SU-DHL-6 (cell line): Measurements from ENCODE around the gene TTC3.

ENCODE experiments used
- H2AFZ ChIP-seq: fragments of 200-600 bp; sonication (generic); 2 replicates; pipeline ENCODE4 v1.6.1; 2014; ENCODE audit warnings: low read depth, mild to moderate bottlenecking, moderate library complexity, mixed read lengths, antibody characterized with exemption, low read length; ENCODE audit not compliant: severe bottlenecking
- H3F3A ChIP-seq: fragments of 200-600 bp; shearing (Covaris generic); 2 replicates; pipeline ENCODE4 v1.6.0; 2016; ENCODE audit warnings: antibody characterized with exemption, mild to moderate bottlenecking; ENCODE audit not compliant: insufficient read depth
- H3K27ac ChIP-seq: fragments of 200-600 bp; sonication (generic); 2 replicates; pipeline ENCODE4 v1.5.1; 2016; ENCODE audit warnings: low read depth, mild to moderate bottlenecking, low read length, moderate library complexity, mixed read lengths
- H3K27me3 ChIP-seq: fragments of 200-600 bp; sonication (generic), shearing (Covaris generic); 2 replicates; pipeline ENCODE4 v1.6.0; 2014; ENCODE audit warnings: mild to moderate bottlenecking, low read length
- H3K36me3 ChIP-seq: fragments of 200-600 bp; sonication (generic); 2 replicates; pipeline ENCODE4 v1.6.1; 2014; ENCODE audit warnings: mild to moderate bottlenecking, low read length, mixed read lengths
- H3K4me2 ChIP-seq: fragments of 300-600, 200-600 bp; shearing (Covaris generic), sonication (generic); 2 replicates; pipeline ENCODE4 v1.6.0; 2014; ENCODE audit warnings: low read length, low read depth, mild to moderate bottlenecking; ENCODE audit not compliant: poor library complexity, severe bottlenecking
- H3K4me3 ChIP-seq: fragments of 200-600 bp; sonication (generic); 2 replicates; pipeline ENCODE4 v1.5.1; 2014; ENCODE audit warnings: antibody characterized with exemption, low read length, mild to moderate bottlenecking, mixed read lengths; ENCODE audit not compliant: insufficient read depth, poor library complexity, severe bottlenecking
- H3K79me2 ChIP-seq: fragments of 200-600 bp; sonication (generic); 2 replicates; pipeline ENCODE4 v1.6.1; 2014; ENCODE audit warnings: mild to moderate bottlenecking, low read length, moderate library complexity; ENCODE audit not compliant: insufficient read depth
- H3K9ac ChIP-seq: fragments of 200-600 bp; sonication (generic); 2 replicates; pipeline ENCODE4 v1.7.0; 2014; ENCODE audit warnings: mild to moderate bottlenecking, low read length
- H3K9me2 ChIP-seq: fragments of 200-600 bp; sonication (generic); replicated peaks from 2 replicates; pipeline ENCODE4 v1.6.1; 2014; ENCODE audit warnings: low read length; ENCODE audit not compliant: insufficient read depth
- H3K9me3 ChIP-seq: fragments of 200-600 bp; sonication (generic); 2 replicates; pipeline ENCODE4 v1.6.1; 2014; ENCODE audit warnings: low read length, mixed read lengths; ENCODE audit not compliant: insufficient read depth
- H4K20me1 ChIP-seq: fragments of 200-600 bp; sonication (generic); 2 replicates; pipeline ENCODE4 v1.6.1; 2014; ENCODE audit warnings: low read depth, mild to moderate bottlenecking, antibody characterized with exemption, low read length, moderate library complexity, mixed read lengths
- CTCF ChIP-seq: fragments of 200-600 bp; sonication (generic); IDR thresholded peaks from one replicate; pipeline ENCODE4 v1.5.1; 2017; ENCODE audit warnings: antibody characterized with exemption, mild to moderate bottlenecking, low read length, moderate library complexity; ENCODE audit not compliant: insufficient read depth, poor library complexity, severe bottlenecking
- EZH2phosphoT487 ChIP-seq: fragments of 200-600 bp; sonication (generic), shearing (Covaris generic); conservative IDR thresholded peaks from 2 replicates; pipeline ENCODE4 v1.6.1; 2018; ENCODE audit warnings: mild to moderate bottlenecking, antibody characterized with exemption, low read length, moderate library complexity, mixed read lengths

The TTC3 gene

GRCh38 chr21:37182222-37182621 lies 109.2 kb downstream of the TTC3 start:
- no peaks in the 10 kb centered on the region for H3K9me3 ChIP-seq
- no peak overlapping the region for H2AFZ ChIP-seq
- no peak overlapping the region for H3K4me2 ChIP-seq
- no peaks in the 10 kb centered on the region for H3K9me2 ChIP-seq
- TF ChIP-seq EZH2phosphoT487 (no peak), CTCF (no peak)
- H3K4me3 ChIP-seq, result no peak overlapping the region
- H3K9ac ChIP-seq, result no peak overlapping the region
- peaks cover 17% of the 10 kb centered on the region; the same call in 1 of the 2 replicates for H3K36me3 ChIP-seq
- H3K27me3 ChIP-seq, result no peaks in the 10 kb centered on the region
- H3F3A ChIP-seq, result no peaks in the 10 kb centered on the region
- H3K79me2 ChIP-seq, result no peaks in the 10 kb centered on the region
- no peaks in the 10 kb centered on the region for H4K20me1 ChIP-seq
- no peak overlapping the region for H3K27ac ChIP-seq

DNA sequence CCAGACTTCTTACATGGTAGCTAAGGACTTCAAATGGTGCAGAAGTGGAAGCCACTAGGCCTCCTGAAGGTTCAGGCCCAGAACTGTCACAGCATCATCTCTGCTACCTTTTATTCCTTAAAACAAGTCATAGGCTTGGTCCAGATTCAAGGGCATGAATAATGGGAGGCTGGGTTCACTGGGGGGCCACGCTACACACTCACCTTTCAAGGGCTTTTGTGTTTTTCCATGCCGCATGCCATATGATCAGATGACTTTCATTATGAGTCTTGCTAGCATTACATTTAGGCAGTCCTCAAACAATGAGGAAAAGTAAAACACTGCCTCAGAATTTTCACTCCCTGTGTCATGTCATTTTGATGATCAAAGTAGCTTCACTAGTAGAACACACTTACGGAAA lies 110.7 kb downstream of the TTC3 start:
- H3K9me3 ChIP-seq, result no peaks in the 10 kb centered on the region
- H3K79me2 ChIP-seq, result no peaks in the 10 kb centered on the region
- peaks cover 28% of the 10 kb centered on the region; the same call in 1 of the 2 replicates for H3K36me3 ChIP-seq
- no peaks in the 10 kb centered on the region for H3F3A ChIP-seq
- H3K9ac ChIP-seq, result no peak overlapping the region
- no peaks in the 10 kb centered on the region for H4K20me1 ChIP-seq
- no peak overlapping the region for H3K27ac ChIP-seq
- TF ChIP-seq EZH2phosphoT487, result no peak
- TF ChIP-seq CTCF, result no peak
- no peak overlapping the region for H2AFZ ChIP-seq
- H3K9me2 ChIP-seq, result no peaks in the 10 kb centered on the region
- H3K4me2 ChIP-seq, result no peak overlapping the region
- H3K4me3 ChIP-seq, result no peak overlapping the region
- H3K27me3 ChIP-seq, result no peaks in the 10 kb centered on the region

DNA sequence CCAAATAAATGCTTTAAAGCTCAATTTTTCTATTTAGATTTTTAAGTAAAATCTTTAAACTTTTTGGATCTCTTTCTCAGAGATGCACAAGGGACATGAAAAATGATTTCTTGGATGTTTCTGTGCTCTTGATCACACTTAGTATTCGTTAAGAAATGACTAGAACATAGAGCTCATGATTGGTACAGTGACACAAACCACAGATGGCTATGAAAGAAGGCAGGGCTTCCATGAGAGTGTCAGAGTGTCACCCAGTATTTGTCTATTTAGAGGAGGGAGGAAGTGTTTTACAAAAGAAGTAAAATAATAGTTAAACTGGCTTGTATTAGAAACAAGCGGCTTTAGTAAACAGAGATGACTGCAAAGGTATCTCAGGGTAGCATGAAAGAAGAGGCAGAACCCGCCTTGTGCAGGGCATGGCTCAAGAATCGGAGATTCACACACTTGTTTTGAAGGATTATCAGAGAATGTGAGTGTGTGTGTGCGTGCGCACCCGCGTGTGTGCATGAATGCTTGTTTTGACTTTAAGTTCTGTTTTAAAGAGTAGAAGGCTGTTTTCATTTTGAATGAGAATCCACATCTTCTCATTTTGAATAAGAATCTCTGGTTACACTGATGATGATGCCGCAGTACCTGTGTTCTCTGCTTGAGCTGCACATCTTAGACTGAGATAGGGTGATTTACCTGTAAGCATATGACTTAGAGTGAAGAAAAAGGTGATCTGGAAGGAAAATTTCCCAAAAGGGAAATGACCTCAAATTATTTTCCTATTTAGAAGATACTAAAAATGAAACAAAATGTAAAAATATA lies 111.9 kb downstream of the TTC3 start:
- TF ChIP-seq CTCF (no peak), EZH2phosphoT487 (no peak)
- Histone ChIP-seq H3K36me3 (peaks cover 25% of the 10 kb centered on the region; the same call in 1 of the 2 replicates), H2AFZ (no peak overlapping the region), H3K9ac (no peak overlapping the region), H3F3A (no peaks in the 10 kb centered on the region), H3K9me2 (no peaks in the 10 kb centered on the region), H3K27me3 (no peaks in the 10 kb centered on the region), H3K79me2 (no peaks in the 10 kb centered on the region), H3K27ac (no peak overlapping the region), H3K4me3 (no peak overlapping the region), H3K9me3 (no peaks in the 10 kb centered on the region), H3K4me2 (no peak overlapping the region), H4K20me1 (no peaks in the 10 kb centered on the region)
